ENCODE measurements around the gene ANKRD61. TPM values are rescaled to one million over a fixed set of nuclear protein-coding genes. Genes with fewer than 3 reads are reported as not detected.

The ANKRD61 gene
- 0.12 and 0.26 TPM in 2 replicates for total RNA-seq

DNA sequence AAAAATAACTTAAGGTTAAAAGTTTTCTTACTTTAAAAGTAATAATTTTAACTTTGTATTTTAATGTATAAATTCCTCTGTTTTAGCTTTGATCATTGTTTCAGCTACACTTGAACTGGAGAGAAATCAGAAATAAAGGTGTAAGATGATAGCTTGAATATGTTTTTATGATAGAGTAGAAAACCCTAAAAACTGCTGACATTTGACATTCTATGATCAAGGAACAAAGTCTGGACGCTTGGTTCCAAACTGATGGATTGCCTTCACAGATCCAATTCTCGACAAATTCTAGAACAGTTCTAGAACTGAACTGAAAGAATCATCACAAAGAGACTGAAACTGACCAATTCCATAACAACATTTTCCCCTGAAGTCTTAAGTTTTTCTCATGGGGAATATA is at the start of gene ANKRD61:
TSS of gene ANKRD61 (plus strand) at position 389 of the 400 bp plus-strand sequence. CDS start at position 389, 0 bp downstream.

DNA sequence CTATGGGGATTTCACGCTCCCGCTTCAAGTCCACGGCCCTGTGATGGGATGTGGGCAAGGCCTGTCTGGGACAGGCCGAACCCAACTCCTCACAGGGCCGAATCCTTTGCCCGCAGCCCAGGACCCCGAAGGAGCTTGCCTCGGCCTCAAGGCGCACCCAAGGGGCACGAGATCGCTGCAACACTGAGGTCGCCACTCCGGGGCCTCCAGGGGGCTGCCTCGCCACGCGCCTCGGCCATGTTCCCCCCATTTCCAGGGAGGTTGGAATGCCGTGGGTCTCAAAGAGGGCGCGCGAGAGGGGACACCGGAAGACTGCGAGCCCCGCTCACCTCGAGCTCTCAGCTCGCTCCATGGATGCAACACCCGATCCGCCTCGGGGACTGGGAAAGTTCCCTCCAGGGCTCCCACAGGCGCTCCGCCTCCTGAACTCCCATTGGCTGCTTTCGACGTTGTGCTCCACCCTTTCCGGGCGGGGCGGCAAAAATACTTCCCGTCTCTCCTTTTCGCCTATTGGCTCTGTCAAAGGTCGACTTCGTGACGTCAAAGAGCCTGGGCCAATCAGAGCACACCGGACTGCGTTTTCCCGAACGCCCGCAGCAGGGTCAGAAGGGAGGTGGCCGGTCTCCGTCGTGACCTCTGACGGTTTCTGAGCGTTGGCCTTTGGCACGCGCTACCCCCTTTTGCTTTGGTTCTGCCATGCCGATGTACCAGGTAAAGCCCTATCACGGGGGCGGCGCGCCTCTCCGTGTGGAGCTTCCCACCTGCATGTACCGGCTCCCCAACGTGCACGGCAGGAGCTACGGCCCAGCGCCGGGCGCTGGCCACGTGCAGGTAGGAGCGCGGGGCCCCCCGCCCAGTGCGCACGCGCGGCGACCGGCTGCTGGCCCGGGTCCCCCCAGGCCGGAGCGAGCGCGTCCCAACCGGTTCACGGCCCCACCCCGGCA is 22.2 kb upstream of the ANKRD61 start, which contains the start of the genes AIMP2 and PMS2:
TSS of gene AIMP2 (plus strand) at position 605 of the 944 bp plus-strand sequence. CDS start at position 697, 92 bp downstream.
TSS of gene PMS2 (minus strand) at position 382 of the 944 bp plus-strand sequence. CDS start at position 352, 30 bp downstream.

Other genes with a start within 250 kb of the ANKRD61 start
- 25.1 and 28.8 TPM in 2 replicates for gene RNF216, start 249.7 kb upstream of the ANKRD61 start, total RNA-seq
- gene OCM, start 150.6 kb upstream of the ANKRD61 start, total RNA-seq, result not detected in 2 replicates
- 39.2 and 42.3 TPM in 2 replicates for gene CCZ1, start 132.6 kb upstream of the ANKRD61 start, total RNA-seq
- gene RSPH10B, start 60.7 kb upstream of the ANKRD61 start, total RNA-seq, result 0.53 TPM in 1 of 2 replicates, not detected in the other
- 18.5 and 19.6 TPM in 2 replicates for gene PMS2, start 22.3 kb upstream of the ANKRD61 start, total RNA-seq
- gene AIMP2, start 22.1 kb upstream of the ANKRD61 start, total RNA-seq, result 31.0 and 42.7 TPM in 2 replicates
- 40.0 and 74.5 TPM in 2 replicates for gene EIF2AK1, start 27.8 kb downstream of the ANKRD61 start, total RNA-seq
- gene USP42, start 73.6 kb downstream of the ANKRD61 start, total RNA-seq, result 2.4 and 2.6 TPM in 2 replicates
- 28.8 and 37.2 TPM in 2 replicates for gene CYTH3, start 241.2 kb downstream of the ANKRD61 start, total RNA-seq